ENCODE data around the gene PIP4K2A.

PIP4K2A gene

GRCh38 chr10:22686347-22686746 is 28.0 kb downstream of the PIP4K2A start:
- TF ChIP-seq ZFP3 (CRISPR knock-in tag; IDR thresholded peaks at IDR 0.05) (no peak), GLIS3 (CRISPR knock-in tag; IDR thresholded peaks at IDR 0.05) (no peak), ZC3H10 (CRISPR knock-in tag; IDR thresholded peaks at IDR 0.05) (no peak), POU6F1 (CRISPR knock-in tag; IDR thresholded peaks at IDR 0.05; ENCODE audit: borderline replicate concordance, low read depth) (no peak), OSR1 (CRISPR knock-in tag; IDR thresholded peaks at IDR 0.05) (no peak), ZNF8 (CRISPR knock-in tag; IDR thresholded peaks at IDR 0.05) (no peak), ESRRG (CRISPR knock-in tag; IDR thresholded peaks at IDR 0.05) (no peak), ZNF565 (CRISPR knock-in tag; conservative IDR thresholded peaks at IDR 0.05; ENCODE audit: low read depth) (no peak), ARNTL (CRISPR knock-in tag; IDR thresholded peaks at IDR 0.05; ENCODE audit: borderline replicate concordance, low read depth) (no peak), CSDC2 (CRISPR knock-in tag; IDR thresholded peaks at IDR 0.05) (no peak), PPARA (CRISPR knock-in tag; IDR thresholded peaks at IDR 0.05; ENCODE audit: borderline replicate concordance) (no peak), ZFP30 (CRISPR knock-in tag; IDR thresholded peaks at IDR 0.05) (no peak), CREB5 (CRISPR knock-in tag; IDR thresholded peaks at IDR 0.05; ENCODE audit: low read depth) (no peak)
- ATAC-seq = no peak

GRCh38 chr10:22685926-22686325 is 28.5 kb downstream of the PIP4K2A start:
- ATAC-seq = no peak

More at GRCh38 chr10:22685926-22686325, 28.5 kb downstream of the PIP4K2A start:
- TF ChIP-seq POU6F1 (CRISPR knock-in tag; IDR thresholded peaks at IDR 0.05; ENCODE audit: borderline replicate concordance, low read depth) (no peak), ZC3H10 (CRISPR knock-in tag; IDR thresholded peaks at IDR 0.05) (no peak), TCF4 (CRISPR knock-in tag; IDR thresholded peaks at IDR 0.05; ENCODE audit: borderline replicate concordance) (no peak), SNAI2 (CRISPR knock-in tag; IDR thresholded peaks at IDR 0.05) (no peak), OSR1 (CRISPR knock-in tag; IDR thresholded peaks at IDR 0.05) (no peak), CSRNP3 (CRISPR knock-in tag; IDR thresholded peaks at IDR 0.05) (no peak), TSHZ2 (CRISPR knock-in tag; IDR thresholded peaks at IDR 0.05) (no peak), ESRRG (CRISPR knock-in tag; IDR thresholded peaks at IDR 0.05) (no peak), RARB (CRISPR knock-in tag; IDR thresholded peaks at IDR 0.05) (no peak)

Data from SK-N-SH treated with all-trans-retinoic acid at 6 μM for 48 hours (cell line).